HG02678 (cell line): ENCODE data around the gene MAP4K3.
"Not testable (repeated sequence)": the region's sequence is repeated elsewhere in the genome, so short reads cannot be mapped to it uniquely, and the experiment has no call there.

Experiments
- ATAC-seq: cut with Tn5 transposase; IDR thresholded peaks from one replicate; pipeline ENCODE4 v1.9.1; 2021; ENCODE audit warnings: mild to moderate bottlenecking, moderate library complexity; ENCODE audit not compliant: unreplicated experiment

The MAP4K3 gene

DNA sequence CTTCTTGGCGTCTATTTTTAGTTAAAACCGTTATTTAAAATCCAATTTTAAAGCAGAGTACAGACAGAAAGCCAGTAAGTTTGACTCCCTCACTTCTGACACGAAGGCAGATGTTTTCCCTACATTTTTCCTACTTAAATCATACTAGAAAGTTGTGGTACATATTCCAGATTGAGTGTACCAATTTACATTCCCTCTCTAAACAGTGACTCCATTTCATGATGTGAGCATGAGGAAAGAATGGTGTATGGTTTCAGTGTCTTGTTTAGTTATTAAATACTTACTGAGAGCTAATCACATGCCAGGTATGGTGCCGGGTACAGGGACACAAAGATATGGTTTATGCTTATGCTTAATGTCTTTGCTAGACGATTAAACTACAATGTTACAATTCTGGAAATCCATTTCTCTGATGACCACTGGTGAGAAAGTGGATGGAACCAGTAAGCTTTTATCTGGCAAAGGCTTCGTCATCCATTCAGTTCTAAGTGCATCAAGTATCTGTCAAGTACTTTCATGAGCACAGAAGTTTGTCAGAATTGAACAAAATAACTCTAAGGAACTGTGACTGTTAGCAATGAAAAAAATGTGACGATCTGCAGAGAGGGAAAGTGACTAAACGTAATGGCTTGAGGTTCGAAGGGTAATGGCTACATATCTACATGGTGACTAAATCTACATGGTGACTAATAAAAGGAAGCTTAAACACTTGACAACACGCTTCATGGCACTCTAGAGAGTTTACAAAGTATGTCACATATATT lies 25.7 kb downstream of the MAP4K3 start:
- no peak for ATAC-seq

DNA sequence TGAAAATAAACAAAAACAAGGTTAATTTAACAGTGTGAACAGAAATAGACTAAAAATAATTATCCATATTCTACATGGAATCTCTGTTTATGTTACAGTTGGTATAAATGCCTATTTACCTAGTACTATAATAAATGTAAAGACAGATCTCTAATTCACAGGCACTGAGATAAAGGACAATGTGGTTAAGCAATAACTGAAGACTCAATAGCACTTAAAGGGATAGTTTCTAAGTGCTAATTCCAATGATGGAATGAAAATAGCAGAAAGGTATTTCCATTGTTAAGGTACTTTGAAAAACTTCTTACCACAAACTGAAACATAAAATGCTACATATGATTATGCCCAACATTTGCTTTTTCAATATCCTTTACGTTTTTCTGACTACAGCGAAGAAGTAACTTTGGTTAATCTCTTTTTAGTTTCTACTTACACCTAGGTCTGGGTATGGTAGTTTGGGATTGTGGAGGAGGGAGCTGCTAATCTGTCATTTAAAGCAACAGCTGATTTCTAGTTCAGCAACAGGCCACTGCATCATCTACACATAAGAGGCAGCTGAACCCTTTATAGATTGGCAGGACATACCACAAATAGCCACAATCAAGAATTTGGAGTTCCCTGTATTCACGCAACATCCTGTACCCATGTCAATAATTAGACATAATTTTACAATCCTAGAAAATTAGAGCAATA lies 27.2 kb downstream of the MAP4K3 start:
- no peak for ATAC-seq

DNA sequence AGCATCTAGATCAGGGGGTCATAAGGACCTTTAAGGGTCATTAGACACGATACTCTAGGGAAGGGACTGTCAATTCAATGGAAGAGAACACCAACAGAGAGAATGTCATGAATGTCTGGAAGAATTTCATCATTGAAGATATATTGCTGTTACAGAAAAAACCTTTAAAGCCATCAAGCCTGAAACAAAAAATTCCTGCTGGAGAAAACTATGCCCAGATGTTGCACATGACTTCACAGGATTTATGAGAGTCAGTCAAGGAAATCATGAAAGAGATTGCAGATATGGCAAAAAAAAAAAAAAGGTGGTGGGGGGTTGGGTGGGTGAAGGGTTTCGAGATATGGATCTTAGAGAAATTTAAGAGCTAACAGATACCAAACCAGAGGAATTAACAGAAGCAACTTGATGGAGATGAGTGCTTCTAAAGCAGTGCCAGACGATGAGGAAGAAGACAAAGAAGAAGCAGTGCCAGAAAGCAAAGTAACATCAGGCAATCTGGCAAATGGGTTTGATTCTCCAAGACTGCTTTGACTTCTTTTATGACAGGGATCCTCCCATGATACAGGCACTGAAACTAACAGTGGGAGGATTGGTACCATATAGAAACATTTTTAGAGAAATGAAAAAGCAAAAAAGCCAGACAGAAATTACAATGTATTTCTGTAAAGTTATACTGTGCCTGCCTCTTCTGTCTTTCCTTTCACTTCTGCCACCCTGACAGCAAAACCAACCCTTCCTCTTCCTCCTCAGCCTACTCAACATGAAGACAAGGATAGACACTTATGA lies 28.5 kb downstream of the MAP4K3 start:
- peak; percentile 52 for ATAC-seq

DNA sequence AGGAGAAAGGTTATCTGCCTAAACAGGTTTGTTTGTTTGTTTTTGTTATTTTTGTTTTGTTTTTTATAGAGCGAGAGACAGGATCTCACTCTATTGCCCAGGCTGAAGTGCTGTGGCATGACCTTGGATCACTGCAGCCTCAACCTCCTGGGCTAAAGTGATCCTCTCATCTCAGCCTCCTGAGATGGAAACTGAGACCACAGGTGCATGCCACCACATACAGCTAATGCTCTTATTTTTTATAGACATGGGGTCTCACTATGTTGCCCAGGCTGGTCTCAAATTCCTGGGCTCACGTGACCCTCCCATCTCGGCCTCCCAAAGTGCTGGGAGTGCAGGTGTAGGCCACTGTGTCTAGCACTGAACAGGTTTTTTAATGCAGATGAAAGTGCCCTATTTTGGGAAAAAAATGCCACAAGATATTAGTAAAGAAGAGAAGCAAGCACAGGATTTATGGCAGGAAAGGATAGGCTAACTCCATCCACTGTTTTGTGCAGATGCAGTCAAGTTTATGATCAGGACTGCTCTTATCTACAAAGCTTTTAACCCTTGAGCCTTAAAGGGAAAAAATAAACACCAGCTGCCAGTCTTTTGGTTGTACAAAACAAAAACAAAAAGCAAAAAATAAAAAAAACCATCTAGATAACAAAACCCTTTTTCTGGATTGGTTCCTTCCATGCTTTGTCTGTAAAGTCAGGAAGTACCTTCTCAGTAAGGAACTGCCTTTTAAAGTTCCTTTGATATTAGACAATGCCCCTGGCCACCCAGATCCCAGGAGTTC lies 29.4 kb downstream of the MAP4K3 start:
- ATAC-seq, result no peak

DNA sequence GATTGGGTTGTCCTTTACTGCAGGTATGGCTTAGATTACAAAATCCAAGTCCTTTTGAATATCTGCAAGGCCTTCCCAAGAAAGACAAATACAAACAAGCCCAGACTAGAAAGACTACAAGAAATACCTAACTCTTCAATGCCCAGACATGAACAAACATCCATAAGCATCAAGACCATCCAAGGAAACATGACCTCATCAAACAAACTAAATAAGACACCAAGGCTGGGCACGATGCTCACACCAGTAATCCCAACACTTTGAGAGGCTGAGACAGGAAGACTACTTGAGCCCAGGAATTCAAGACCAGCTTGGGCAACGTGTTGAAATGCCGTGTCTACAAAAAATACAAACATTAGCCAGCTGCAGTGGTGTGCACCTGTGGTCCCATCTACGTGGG lies 31.7 kb downstream of the MAP4K3 start:
- ATAC-seq, result no peak

DNA sequence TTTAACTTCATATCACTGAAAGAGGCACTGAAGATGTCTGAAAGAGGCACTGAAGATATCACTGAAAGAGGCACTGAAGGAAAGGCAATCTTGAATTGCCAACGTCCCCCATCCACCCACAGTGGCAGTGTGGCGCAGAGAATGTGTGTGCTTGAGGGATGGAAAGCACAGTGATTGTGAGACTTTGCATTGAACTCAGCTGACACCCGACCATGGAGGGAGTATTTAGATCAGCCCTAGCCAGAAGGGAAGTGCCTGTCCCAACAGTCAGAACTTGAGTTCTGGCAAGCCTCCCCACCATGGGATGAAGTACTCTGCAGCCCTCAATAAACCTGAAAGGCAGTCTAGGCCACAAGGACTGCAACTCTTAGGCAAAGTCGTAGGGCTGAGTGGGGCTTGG lies 33.8 kb downstream of the MAP4K3 start:
- no peak for ATAC-seq

DNA sequence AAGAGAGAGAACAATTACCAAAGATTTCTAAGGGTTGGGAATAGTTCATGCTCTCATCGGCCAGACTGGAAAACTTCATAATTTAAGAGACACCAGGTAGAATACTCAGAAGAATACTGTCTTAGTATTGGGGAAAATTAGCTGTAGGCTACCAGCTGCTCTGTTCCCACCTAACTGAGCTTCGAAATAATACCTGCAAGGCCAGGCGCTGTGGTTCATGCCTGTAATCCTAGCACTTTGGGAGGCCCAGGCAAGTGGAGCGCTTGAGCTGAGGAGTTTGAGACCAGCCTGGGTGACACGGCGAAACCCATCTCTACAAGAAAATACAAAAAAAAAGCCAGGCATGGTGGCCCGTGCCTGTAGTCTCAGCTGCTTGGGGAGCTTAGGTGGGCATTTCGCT lies 35.8 kb downstream of the MAP4K3 start:
- ATAC-seq, result no peak

DNA sequence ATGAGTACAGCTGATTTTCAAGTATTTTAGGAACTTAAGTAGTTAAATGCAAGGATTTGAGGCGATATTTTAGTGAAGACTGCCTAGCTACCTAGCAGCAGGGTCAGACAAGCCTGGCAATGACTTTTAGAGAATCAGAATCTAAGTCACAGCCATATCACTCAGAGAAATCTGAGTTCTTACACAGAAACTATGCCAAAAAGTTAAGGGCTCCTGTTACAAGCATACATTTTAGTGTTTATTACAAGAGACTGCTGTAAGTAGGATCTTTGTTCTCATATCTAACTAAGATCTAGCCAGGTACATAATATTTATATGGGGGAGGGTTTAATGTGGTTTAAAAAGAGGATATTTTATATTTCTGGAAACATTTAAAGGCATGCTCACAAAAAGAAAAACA lies 37.5 kb downstream of the MAP4K3 start:
- no peak for ATAC-seq

DNA sequence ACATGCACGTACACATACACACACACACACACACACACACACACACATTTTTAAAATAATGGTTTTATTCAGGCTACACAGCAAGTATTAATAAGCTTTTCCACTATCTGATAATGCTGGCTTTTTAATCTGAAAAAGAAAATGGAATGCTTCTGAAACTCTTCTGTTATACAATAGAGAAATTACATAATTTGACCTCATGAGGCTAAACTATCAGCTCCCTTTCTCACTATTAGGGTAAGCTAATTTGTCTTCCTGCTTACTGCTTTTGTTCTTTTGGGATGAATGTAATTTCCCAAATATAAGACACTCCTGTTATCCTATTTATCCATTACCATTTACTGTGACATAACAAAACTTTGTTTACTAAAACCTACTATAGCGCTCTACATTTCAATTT lies 41.8 kb downstream of the MAP4K3 start:
- ATAC-seq, result no peak

DNA sequence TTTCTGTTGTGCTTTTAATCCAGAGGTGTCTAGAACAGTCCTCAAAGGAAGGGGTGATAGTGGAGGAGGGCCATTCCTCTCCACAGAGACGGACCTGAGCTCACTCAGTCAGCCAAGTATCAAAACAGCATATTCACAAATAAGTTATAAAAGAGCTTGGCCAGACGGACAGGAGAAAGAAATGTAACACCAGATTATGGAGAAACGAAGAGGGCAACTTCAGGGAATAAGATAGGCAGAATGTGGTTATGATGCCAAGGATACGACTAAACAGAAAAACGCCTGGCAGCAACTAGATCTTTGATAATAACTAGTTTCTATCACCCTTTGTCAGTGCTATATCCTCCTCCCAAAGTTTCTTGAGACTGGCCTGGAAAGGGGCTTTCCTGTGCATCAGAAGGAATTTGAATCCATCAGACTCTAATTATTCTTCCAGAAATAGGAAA lies 42.5 kb downstream of the MAP4K3 start:
- ATAC-seq, result no peak

DNA sequence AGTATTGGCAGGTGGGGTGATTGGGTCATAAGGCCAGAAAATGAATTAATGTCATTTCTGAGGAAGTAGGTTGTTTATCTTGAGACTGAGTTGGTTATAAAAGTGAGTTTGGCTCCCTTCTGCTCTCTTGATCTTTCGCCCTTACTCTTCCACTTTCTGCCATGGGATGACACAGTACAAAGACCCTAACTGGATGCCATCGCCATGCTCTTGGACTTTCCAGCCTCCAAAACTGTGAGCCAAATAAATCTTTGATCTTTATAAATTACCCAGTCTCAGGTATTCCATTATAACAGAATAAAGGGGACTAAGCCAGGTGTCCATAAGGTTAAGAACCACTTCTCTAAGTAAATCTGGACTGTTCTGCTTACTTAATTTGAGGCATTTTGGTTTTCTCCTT lies 44.4 kb downstream of the MAP4K3 start:
- ATAC-seq, result no peak

DNA sequence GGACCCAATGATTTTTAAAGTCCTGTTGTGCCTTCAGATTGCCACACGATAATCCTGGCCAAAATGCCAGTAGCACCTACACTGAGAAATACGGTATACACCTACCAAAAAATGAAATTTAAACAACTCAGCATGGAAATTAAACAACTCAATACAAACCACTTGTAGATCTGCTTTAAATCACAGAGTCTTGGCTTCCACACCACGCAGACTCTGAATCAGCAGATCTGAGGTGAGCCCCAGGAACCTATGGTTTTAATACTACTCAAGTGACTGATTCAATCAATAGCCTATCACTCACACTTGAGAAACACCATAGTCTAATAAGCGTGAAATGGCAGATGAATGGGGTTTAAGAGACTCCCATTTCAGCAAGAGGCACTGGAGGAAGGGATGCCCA lies 46.9 kb downstream of the MAP4K3 start:
- ATAC-seq, result no peak

DNA sequence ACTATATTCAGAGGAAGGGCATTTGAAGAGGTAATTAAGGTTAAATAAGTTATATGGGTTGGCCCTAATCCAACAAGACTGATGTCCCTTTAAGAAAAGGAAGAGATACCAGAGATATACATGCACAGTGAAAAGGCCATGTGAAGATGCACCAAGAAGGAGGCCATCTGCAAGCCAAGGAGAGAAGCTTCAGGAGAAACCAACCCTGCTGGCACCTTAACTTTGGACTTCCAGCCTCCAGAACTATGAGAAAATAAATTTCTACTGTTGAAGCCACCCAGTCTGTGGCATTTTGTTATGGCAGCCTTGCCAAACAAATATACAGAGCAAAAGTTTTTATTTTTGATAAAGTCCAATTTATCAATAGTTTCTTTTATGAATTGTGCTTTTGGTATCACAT lies 51.0 kb downstream of the MAP4K3 start:
- no peak for ATAC-seq

DNA sequence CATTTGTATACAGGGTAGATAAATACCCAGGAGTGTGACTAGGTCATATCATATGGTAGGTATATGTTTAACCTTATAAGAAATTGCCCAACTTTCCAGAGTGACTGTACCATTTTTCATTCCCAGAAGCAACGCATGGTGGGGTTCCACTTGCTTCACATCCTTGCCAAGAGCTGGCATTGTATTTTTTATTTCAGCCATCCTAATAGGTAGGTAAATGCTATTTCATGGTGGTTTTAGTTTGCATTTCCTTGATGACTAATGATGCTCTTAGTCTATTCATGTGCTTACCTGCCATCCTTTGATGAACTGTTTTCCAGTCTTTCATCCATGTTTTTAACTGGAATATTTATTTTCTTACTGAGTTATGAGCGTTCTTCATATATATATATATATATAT lies 51.9 kb downstream of the MAP4K3 start:
- no peak for ATAC-seq

DNA sequence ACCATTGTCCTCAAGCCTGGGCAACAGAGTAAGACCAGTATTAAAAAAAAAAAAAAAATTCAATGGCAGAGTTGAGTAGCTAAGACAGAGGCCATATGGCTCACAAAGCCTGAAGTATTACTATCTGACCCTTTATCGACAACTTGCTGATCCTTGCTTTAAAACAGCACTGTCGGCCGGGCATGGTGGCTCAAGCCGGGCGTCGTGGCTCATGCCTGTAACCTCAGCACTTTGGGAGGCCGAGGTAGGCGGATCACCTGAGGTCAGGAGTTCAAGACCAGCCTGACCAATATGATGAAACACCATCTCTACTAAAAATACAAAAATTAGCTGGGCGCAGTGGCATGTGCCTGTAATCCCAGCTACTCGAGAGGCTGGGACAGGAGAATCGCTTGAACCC lies 53.0 kb downstream of the MAP4K3 start:
- ATAC-seq, result not testable (repeated sequence)

DNA sequence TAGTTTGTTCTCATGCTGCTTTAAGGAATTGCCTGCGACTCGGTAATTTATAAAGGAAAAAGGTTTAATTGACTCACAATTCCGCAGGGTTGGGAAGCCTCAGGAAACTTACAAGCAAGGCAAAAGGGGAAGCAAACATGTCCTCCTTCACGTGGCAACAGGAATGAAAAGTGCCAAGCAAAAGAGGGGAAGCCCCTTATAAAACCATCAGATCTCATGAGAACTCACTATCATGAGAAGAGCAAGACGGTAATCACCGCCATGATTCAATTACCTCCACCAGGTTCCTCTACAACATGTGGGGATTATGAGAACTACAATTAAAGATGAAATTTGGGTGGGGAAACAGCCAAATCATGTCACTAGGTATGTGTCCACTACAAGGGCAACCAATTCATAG lies 53.9 kb downstream of the MAP4K3 start:
- ATAC-seq, result no peak

DNA sequence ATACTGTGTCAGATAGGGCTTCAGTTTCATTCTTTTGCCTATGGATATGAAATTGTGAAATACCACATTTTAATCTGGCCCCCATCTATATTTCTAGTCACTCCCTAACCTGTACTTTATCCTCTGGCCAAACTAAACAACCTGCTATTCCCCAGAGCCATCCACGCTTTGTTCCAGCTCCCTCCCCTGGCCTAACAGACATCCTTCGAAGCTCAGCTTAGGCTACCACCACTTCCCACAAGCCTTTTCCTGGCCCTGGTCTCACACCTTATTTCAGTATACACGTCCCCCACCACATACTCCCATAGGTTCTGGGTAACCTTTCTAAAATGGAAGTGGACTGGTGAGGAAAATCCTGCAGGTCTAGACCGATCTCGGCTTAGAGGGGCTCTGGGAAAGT lies 55.4 kb downstream of the MAP4K3 start:
- no peak for ATAC-seq

DNA sequence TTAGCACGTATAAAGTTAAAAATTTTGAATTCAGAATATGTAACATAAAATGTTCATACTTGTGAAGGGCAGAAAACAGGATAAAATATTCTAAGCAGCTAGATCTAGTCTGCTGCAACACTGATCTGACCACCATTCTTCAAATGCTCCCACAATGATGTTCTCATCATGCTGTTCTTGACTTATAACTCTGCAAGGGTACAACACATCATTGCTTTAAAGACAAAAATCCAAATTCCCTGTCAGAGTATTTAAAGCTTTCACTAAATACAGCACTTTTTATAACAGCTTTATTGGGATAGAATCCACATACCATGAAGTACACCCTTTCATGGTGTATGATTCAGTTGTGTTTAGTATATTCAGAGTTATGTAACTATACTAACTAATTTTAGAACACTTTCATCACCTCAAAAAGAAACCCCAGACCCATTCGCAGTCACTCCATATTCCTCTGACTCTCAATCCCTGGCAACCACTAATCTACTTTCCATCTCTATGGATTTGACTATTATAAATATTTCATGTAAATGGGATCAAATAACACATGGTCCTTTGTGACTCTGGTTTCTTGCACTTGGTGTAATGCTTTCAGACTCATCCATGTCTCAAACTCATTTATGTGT lies 56.4 kb downstream of the MAP4K3 start:
- ATAC-seq, result no peak

DNA sequence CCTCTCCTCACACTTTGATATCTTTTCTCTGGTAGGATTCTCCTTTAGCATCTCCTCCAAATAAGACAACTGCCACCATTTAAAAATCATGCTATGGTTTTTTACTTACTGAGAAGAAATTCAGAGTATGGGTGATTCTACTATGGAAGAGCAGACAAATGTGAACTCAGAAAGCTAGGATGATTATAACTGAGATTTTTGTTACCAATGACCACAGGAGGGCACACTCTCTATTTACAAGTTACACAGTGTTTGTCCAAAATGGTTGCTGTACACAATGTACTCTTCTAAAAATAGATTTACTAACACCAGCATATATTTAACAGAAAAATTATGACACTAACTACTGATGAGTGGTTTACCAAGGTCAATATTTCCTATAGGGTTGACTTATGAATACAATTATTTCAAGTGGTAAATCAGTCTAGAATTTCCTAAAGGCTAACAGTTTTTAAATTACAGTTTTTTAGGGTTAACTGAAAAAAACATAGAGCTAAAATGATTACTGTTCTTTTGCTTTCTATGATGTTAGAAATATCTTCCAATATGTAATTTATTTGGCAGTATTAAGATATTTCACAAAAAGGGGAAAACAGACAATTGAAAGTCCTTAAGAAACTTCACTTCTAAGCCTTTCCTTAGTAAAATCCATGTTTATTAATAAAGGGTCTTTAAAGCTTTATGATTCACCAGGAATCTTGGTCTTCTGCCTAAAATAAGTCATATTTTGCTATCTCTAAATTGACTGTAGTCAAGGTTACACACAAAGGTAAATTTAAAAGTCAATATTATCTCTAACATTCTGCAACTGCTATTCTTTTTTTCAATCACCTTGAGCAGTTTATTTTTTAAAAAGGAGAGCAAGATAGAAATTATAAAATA lies 57.2 kb downstream of the MAP4K3 start:
- ATAC-seq, result peak; percentile 70

DNA sequence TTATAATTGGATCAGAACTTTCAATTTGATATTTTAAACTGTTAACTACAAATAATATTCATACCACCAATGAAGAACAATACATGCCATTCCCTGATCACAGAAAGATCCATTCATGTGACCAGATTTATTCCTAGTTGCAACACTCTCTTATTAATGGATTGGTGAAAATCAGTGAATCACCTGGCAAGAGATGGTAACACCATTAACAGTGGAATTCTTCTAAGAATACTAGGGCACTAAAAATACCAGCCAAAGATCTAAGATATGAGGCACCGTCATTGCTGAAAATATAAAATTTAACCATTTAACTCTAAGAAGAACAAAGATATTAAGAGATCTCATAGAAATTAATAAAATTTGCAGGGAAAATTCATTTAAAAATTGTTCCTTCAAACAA lies 58.1 kb downstream of the MAP4K3 start:
- ATAC-seq, result no peak
